Head of caudate nucleus (tissue), 42 donors: Measurements from ENCODE around the gene TMEM269.

Source experiments
- DNase-seq, 42 donors: peaks; one replicate each; pipeline versions ENCODE4 v3.0.0 to v3.0.0-alpha.2; 2020 to 2021; ENCODE audit warnings: mixed read lengths in 7 of 42
- intact Hi-C: fragments of 100-400 bp; cut with DNase I; formaldehyde crosslinking; loops from one replicate; pipeline ENCODE4 v1.15.0; 2022

Gene TMEM269

GRCh38 chr1:42766741-42767509 is 17.9 kb upstream of the TMEM269 start, which contains the start of the genes C1orf50 and P3H1:
C1orf50 (plus strand) TSS chr1:42767249; CDS start chr1:42767312, 63 bp downstream.
P3H1 (minus strand) TSS chr1:42767028; CDS start chr1:42766971, 57 bp downstream.
- DNase-seq, result peak; percentile 99 to 100 (median 100)
- intact Hi-C loops, result loop anchor here (5.0 to 10.0 kb wide), 3 partner anchors 50 to 85 kb away; partner anchors contain the start of genes ERMAP, SVBP, YBX1 and ZNF691

DNA sequence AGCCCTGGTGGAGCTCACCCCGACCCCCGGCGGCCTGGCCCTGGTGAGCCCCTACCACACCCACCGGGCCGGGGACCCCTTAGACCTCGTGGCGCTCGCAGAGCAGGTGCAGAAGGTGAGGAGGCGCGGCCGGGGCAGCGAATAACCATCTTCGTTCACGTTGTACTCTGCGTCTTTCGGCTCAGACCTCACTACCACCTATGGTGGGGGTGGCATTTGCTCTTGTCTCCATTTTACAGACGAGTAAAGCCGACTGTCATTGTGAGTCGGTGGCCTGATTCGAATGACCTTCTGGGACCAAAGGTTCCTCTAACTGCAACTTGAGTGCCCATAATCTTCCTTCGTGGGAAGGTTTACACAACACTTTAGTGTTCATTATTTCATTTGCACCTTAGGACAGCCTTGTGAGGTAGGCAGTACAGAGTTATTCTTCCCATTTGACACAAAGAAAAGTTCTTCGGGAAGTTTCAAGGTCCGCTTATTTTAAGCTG is 17.2 kb upstream of the TMEM269 start:
- DNase-seq, result peak in 5 of 42 donors; percentile 11 to 40 (median 34)
- intact Hi-C loops, result loop anchor here (5.0 to 10.0 kb wide), 3 partner anchors 50 to 85 kb away; partner anchors contain the start of genes ERMAP, SVBP, YBX1 and ZNF691

DNA sequence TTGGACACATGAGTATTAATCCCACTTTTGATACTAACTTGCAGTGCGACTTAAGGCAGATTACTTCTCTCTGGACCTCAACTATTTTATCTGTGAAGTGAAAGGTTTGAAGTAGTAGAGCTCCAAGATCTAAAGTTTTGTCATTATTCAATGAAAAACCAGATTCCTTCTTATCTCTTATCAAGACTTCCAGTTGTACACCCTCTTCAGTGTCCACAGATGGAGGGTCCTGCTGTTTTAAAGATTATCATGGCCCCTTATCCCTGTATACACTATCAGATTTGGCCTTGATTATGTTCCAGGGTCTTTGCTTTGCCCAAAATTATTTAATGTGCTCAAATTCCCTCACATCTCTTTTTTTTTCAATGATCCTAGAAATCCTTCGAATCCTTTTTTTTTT is 16.6 kb upstream of the TMEM269 start:
- intact Hi-C loops, result loop anchor here (5.0 to 10.0 kb wide), 3 partner anchors 49 to 86 kb away; partner anchors contain the start of genes ERMAP, SVBP, YBX1 and ZNF691
- DNase-seq, result no peak

GRCh38 chr1:42769811-42770210 is 15.0 kb upstream of the TMEM269 start:
- intact Hi-C loops, result loop anchor here (5.0 to 10.0 kb wide), 4 partner anchors 47 to 155 kb away; partner anchors contain the start of genes ERMAP, SVBP, YBX1 and ZNF691
- DNase-seq, result no peak

DNA sequence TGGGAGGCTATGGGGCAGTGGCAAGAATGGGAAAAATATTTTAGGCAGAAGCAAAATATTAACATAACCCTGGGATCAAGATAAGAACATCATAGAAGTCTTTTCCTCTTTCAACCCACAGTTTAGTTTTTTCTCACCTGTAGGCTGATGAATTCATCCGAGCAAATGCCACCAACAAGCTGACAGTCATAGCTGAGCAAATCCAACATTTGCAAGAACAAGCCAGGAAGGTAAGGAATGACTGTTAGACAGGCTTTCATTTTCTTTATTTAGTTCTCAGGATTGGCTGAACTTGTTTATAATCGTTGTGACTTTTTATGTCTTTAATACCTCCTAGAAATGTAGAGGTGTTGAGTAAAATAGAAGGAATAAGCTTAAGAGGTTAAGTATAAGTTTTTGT is 11.4 kb upstream of the TMEM269 start:
- intact Hi-C loops, result loop anchor here (10.0 kb wide), 1 partner anchor 151 kb away; no protein-coding TSS in a partner anchor
- DNase-seq, result peak in 2 of 42 donors; percentile 20 to 32

DNA sequence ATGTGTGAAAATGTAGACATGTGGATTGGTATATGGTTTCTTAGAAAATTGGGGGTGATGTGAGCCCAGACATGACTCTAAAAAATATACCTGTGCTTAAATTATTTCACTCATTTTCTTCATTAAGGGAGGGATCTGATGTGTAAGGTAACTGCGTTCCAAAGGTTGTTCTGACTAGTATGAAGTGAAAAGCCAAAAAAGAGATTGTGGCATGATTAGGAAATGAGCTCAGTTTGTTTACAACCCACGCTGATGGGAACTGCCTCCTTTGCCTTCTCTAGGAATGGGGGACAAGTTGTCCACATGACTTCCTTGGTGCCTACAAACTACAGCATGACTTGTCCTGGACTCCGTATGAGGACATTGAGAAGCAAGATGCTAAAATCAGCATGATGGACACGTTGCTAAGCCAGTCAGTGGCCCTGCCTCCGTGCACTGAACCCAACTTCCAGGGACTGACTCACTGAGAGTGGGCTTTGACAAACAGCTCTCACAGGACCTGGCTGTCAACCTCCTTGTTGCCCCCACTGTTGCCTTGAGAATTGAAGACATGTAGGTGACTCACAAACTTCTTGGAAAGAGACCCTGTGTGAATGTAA is 9.8 kb upstream of the TMEM269 start:
- DNase-seq, result peak in 3 of 42 donors; percentile 18 to 46 (median 42)
- intact Hi-C loops, result loop anchor here (5.0 to 10.0 kb wide), 2 partner anchors 150 to 297 kb away; no protein-coding TSS in a partner anchor

- intact Hi-C loops, result loop anchor here (5.0 to 10.0 kb wide), 2 partner anchors 148 to 296 kb away; no protein-coding TSS in a partner anchor
- DNase-seq, result no peak
These were observed 8.3 kb upstream of the TMEM269 start for GRCh38 chr1:42776502-42776901.

DNA sequence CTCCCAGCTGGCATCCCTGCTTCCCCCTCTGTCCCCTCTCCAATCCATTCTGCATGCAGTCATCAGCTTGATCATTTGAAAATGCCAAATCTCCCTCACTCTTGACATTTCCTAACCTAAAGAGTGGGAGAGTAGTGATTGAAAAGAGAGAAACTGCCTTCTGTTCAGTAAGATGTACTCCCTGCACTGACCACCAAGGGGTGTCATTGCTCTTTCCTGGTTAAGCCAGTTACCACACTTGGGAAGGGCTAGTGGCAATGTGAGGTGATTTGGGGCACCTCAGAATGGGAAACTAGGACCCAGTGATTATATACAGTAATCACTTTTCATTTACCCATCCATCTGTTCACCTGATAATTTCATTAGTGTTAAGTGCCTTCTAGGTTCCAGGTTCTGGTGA is 6.9 kb upstream of the TMEM269 start:
- intact Hi-C loops, result loop anchor here (5.0 to 10.0 kb wide), 2 partner anchors 147 to 294 kb away; no protein-coding TSS in a partner anchor

GRCh38 chr1:42779725-42780124 is 5.1 kb upstream of the TMEM269 start:
- intact Hi-C loops, result loop anchor here (5.0 to 10.0 kb wide), 2 partner anchors 145 to 293 kb away; no protein-coding TSS in a partner anchor
- no peak for DNase-seq

More for the DNA sequence above, 6.9 kb upstream of the TMEM269 start:
- DNase-seq, result peak in 32 of 42 donors; percentile 13 to 77 (median 48)

DNA sequence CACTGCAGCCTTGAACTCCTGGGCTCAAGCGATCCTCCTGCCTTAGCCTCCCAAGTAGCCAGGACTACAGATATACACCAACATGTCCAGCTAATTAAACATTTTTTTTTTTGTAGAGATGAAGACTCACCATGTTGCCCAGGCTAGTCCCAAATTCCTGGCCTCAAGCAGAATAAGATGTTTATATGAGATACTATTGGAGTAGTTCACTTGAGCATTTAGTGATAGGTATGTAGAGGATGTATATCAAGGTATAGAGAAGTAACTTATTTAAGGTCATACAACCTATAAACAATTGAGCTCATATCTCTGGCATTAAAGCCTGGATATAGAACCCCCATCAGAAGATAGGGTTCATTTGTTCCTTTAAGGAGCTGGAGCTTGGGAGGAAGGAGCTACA is 4.6 kb upstream of the TMEM269 start:
- intact Hi-C loops, result no loop called here
- DNase-seq, result no peak

GRCh38 chr1:42783092-42783491 is 1.7 kb upstream of the TMEM269 start:
- intact Hi-C loops, result no loop called here
- no peak for DNase-seq

GRCh38 chr1:42784547-42784945 is 245 bp upstream of the TMEM269 start:
- intact Hi-C loops, result no loop called here
- DNase-seq, result no peak

GRCh38 chr1:42786097-42786496 is 1.3 kb downstream of the TMEM269 start:
- intact Hi-C loops, result no loop called here
- no peak for DNase-seq

GRCh38 chr1:42788021-42788420 is 3.2 kb downstream of the TMEM269 start:
- intact Hi-C loops, result no loop called here
- DNase-seq, result no peak

GRCh38 chr1:42793824-42794223 is 9.0 kb downstream of the TMEM269 start:
- intact Hi-C loops, result no loop called here
- DNase-seq, result no peak

GRCh38 chr1:42797414-42797813 is 12.6 kb downstream of the TMEM269 start:
- intact Hi-C loops, result no loop called here
- DNase-seq, result no peak

GRCh38 chr1:42797979-42798378 is 13.2 kb downstream of the TMEM269 start:
- DNase-seq, result peak in 2 of 42 donors; percentile 25 to 42
- intact Hi-C loops, result no loop called here

DNA sequence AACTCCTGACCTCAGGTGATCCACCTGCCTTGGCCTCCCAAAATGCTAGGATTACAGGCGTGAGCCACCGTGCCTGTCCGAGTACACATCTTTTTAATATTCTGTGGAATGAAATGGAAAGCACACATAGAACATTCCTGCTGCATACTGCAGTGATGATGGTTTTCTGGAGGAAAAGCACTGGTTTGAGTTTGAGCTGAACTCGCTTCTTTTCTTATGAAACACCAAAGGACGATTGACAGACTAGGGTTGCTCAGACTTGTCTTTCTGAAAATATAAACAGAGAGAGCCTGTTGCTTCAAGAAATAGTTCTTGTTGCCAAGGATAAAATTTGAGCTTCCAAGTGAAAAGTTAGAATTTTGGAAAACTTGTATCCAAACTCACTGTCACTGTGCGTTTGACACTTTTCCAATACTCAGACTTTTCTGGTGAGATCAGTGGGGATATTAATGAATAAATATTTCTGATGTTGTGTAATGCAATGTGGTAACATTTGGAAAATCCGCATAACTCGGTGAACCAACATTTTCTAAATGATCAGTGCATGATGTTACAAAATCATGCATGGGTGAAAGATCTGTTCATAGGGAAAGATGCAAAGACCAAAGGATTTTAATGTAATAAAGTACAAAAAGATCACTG is 17.2 kb downstream of the TMEM269 start:
- no peak for DNase-seq
- intact Hi-C loops, result no loop called here

GRCh38 chr1:42806171-42806570 is 21.4 kb downstream of the TMEM269 start:
- intact Hi-C loops, result no loop called here
- DNase-seq, result no peak
